ENCODE data around the gene PALM3.

PALM3 gene

DNA sequence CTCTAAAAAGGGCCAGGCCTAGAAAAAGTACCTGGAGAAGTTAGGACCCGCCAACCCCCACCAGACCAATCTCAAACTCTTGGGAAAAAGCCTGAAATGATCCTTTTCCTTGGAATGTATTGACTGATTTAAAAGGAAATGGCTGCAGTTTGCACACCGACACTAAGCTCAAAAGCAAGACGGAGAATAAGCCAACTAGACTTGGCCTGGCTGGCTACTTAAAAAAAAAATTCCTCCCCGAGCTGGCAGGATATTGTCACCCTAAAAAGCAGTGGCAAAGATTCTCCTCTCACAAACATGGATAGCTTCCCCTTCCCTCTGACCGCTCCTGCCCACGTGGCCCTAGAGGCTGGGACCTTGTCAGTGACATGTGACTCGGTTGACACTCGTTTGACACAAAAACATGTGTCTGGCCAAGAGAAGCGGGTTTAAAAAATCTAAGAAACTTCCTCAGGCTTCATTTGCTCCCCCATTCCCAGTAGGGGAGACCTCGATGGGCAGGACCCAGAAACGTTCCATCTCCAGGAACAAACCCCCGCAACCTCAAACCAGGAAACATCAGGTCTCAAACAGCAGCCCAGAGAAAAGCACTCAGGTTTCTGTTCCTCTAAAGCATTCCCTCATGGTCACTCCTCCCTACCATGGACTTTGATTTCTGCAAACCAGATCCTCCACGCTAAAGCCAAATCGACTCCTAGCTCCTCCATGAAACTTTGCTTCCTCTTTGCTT lies 57.1 kb downstream of the PALM3 start:
- in situ Hi-C loops (cut with MboI; ENCODE audit: low sequenced_read_pairs), result no loop called here

Data from HL-60/S4 treated with phorbol 12-myristate 13-acetate at 8.2 ng/mL for 4 days and 3 days (cell line).